Pancreas (tissue), 10 donors: ENCODE measurements around the gene P2RX3. TPM values are rescaled to one million over a fixed set of nuclear protein-coding genes. Genes with fewer than 3 reads are reported as not detected.

Source experiments
- ATAC-seq, 4 donors: fragments of 200-7000 bp; cut with Tn5 transposase; one replicate each; pipeline versions ENCODE4 v1.8.0 to v1.9.1; 2020; ENCODE audit warnings: mild to moderate bottlenecking in 4 of 4, moderate library complexity in 4 of 4
- DNase-seq, 6 donors: peaks; one replicate each; pipeline ENCODE4 v3.0.0-alpha.2; 2020
- FAIRE-seq: peaks from 2 replicates; lab custom pipeline; 2012; peaks lifted over from hg19 to GRCh38; lab: Jason Lieb, UNC
- H3K27ac ChIP-seq, 4 donors: fragments of 200-600 bp; sonication (generic); 1 replicate in 3 of 4; 2 replicates in 1 of 4; pipeline versions ENCODE4 v1.5.0 to v1.8.0; 2020
- H3K27me3 ChIP-seq, 4 donors: fragments of 200-600 bp; one replicate each; pipeline ENCODE4 v1.8.0; 2021
- H3K36me3 ChIP-seq, 3 donors: fragments of 200-600 bp; sonication (generic) in 1 of 3; one replicate each; pipeline versions ENCODE4 v1.5.0 to v1.8.0; 2020 to 2021
- H3K4me1 ChIP-seq, 3 donors: fragments of 200-600 bp; one replicate each; pipeline ENCODE4 v1.8.0; 2021
- H3K4me3 ChIP-seq, 4 donors: fragments of 200-600 bp; sonication (generic) in 2 of 4; one replicate each; pipeline versions ENCODE4 v1.5.0 to v1.8.0; 2020 to 2021
- H3K9me3 ChIP-seq, 4 donors: fragments of 200-600 bp; one replicate each; pipeline ENCODE4 v1.8.0; 2021
- CTCF ChIP-seq, 4 donors: fragments of 200-600 bp; sonication (generic) in 3 of 4; IDR thresholded peaks; one replicate each; pipeline versions ENCODE4 v1.5.0 to v1.8.0; 2021; ENCODE audit warnings: antibody characterized with exemption in 4 of 4
- WGBS, 2 donors: extraction: QIAGEN DNeasy Blood & Tissue Kit; methylation state at CpG; one replicate each; pipeline ENCODE4 v1.1.7; 2013; 5-methylcytosine and 5-hydroxymethylcytosine counted together
- intact Hi-C, 3 donors: fragments of 100-400 bp; cut with DNase I; formaldehyde crosslinking; loops; one replicate each; pipeline versions ENCODE4 v1.11.1 to v1.14.2; 2022
- polyA plus RNA-seq, 2 donors: library from polyadenylated mRNA; stranded (reverse); fragments of 200-250 nt; gene quantifications; one replicate each; pipeline ENCODE4 v1.2.3, GENCODE V29; 2013
- total RNA-seq, 6 donors: library from RNA; stranded (reverse); fragmentation: NEBNext Ultra II Directional in 4 of 6; extraction: Animal tissue kit (Norgen Biotek cat#: 25700) in 4 of 6; gene quantifications; one replicate each; pipeline versions ENCODE4 v1.2.1 to v1.2.4, GENCODE V29; 2021 to 2023
- donor health status: healthy with polysubstance abuse.
- donor health status: DM: no; HTN: no; CAD: no; lungs with moderate emphysema.
- donor health status: DM: no; HTN: no; CAD: no.
- donor health status: control.
- donor health status: control.
- donor health status: Bipolar disorder and iron deficiency.
- donor health status: DM: yes; HTN: yes; CAD: no.
- donor health status: DM: no; HTN: no; CAD: no.
- donor health status: DM: no; HTN: no; CAD: no.
- donor health status: DM: yes; HTN: yes; CAD: no.

Gene P2RX3
- total and polyA plus RNA-seq, 8 donors: 0.07 to 0.16 (median 0.16) TPM; not detected in 5

- peaks cover 43 to 60% (median 52%) of the 10 kb centered on the region in 3 donors for H3K4me1 ChIP-seq
- peak overlapping the region in 2 of 4 donors; percentile 66 to 90 for H3K27ac ChIP-seq
- no peaks in the 10 kb centered on the region for H3K27me3 ChIP-seq
- no peaks in the 10 kb centered on the region for H3K9me3 ChIP-seq
- no peak for FAIRE-seq
- no peak overlapping the region for H3K4me3 ChIP-seq
- TF ChIP-seq CTCF (IDR thresholded peaks at IDR 0.05): no peak
- ATAC-seq: no peak
- intact Hi-C loops: loop anchor here in 1 of 3 donors (10.0 kb wide), 1 partner anchor 65 kb away; no protein-coding TSS in a partner anchor
- peak in 2 of 6 donors; percentile 23 to 49 for DNase-seq
- WGBS, 2 donors: 82 to 87% methylated on average over 24 of the region's 24 CpGs
- peaks cover 0 to 31% (median 11%) of the 10 kb centered on the region in 3 donors for H3K36me3 ChIP-seq
These were observed 28.8 kb upstream of the P2RX3 start for GRCh38 chr11:57309106-57310059.

- FAIRE-seq (no peak), ATAC-seq (no peak), DNase-seq (peak in 3 of 6 donors; percentile 40 to 78 (median 53))
- Histone ChIP-seq H3K27me3 (no peaks in the 10 kb centered on the region), H3K36me3 (peaks cover 0 to 36% (median 11%) of the 10 kb centered on the region in 3 donors), H3K4me1 (peaks cover 36 to 56% (median 45%) of the 10 kb centered on the region in 3 donors), H3K9me3 (no peaks in the 10 kb centered on the region), H3K27ac (peak overlapping the region; percentile 66 to 95 (median 90)), H3K4me3 (peak overlapping the region in 2 of 4 donors; percentile 42 to 45)
- WGBS, 2 donors: 61 to 67% methylated on average over 6 of the region's 6 CpGs
- intact Hi-C loops: no loop called here
- no peak for TF ChIP-seq CTCF (IDR thresholded peaks at IDR 0.05)
These were observed 28.1 kb upstream of the P2RX3 start for GRCh38 chr11:57310091-57310490.

- peaks cover 35 to 56% (median 41%) of the 10 kb centered on the region in 3 donors for H3K4me1 ChIP-seq
- no peak for TF ChIP-seq CTCF (IDR thresholded peaks at IDR 0.05)
- no peaks in the 10 kb centered on the region for H3K27me3 ChIP-seq
- H3K36me3 ChIP-seq: peaks cover 0 to 36% (median 11%) of the 10 kb centered on the region in 3 donors
- intact Hi-C loops: no loop called here
- H3K4me3 ChIP-seq: peak overlapping the region; percentile 6 to 45 (median 25)
- WGBS, 2 donors: 8 to 14% methylated on average over 6 of the region's 6 CpGs
- ATAC-seq: peak; percentile 31 to 51 (median 38)
- no peak for FAIRE-seq
- no peaks in the 10 kb centered on the region for H3K9me3 ChIP-seq
- peak in 4 of 6 donors; percentile 79 to 86 (median 84) for DNase-seq
- H3K27ac ChIP-seq: peak overlapping the region; percentile 66 to 95 (median 90)
These were observed 27.5 kb upstream of the P2RX3 start for GRCh38 chr11:57310630-57311086.

- Histone ChIP-seq H3K4me3 (peak overlapping the region; percentile 6 to 45 (median 25)), H3K27me3 (no peaks in the 10 kb centered on the region), H3K36me3 (peaks cover 0 to 36% (median 11%) of the 10 kb centered on the region in 3 donors), H3K4me1 (peaks cover 34 to 57% (median 40%) of the 10 kb centered on the region in 3 donors), H3K9me3 (no peaks in the 10 kb centered on the region), H3K27ac (peak overlapping the region; percentile 66 to 95 (median 90))
- TF ChIP-seq CTCF (IDR thresholded peaks at IDR 0.05): no peak
- FAIRE-seq: no peak
- 1 to 4% methylated on average over 29 to 31 of the region's 31 CpGs for WGBS, 2 donors
- peak; percentile 91 to 98 (median 97) for DNase-seq
- intact Hi-C loops: no loop called here
- peak; percentile 90 to 94 (median 92) for ATAC-seq
These were observed 26.8 kb upstream of the P2RX3 start for GRCh38 chr11:57311109-57311936.
